Right lobe of liver (tissue), 4 donors: Measurements from ENCODE around the gene MTIF3.

Experiments
- CTCF ChIP-seq, 4 donors: fragments of 200-600 bp in 3 of 4; fragments of 450-650 bp in 1 of 4; IDR thresholded peaks; one replicate each; pipeline versions ENCODE4 v1.5.1 to v1.8.0; 2016 to 2022; ENCODE audit warnings: antibody characterized with exemption in 4 of 4, mild to moderate bottlenecking in 2 of 4
- POLR2A ChIP-seq: fragments of 450-650 bp; IDR thresholded peaks from one replicate; pipeline ENCODE4 v1.6.1; 2017; ENCODE audit warnings: antibody characterized with exemption, mild to moderate bottlenecking
- donor health status: DM: no; HTN: no; CAD: no.
- donor health status: DM: no; HTN: no; CAD: no.
- donor health status: DM: no; HTN: yes; CAD: no.

GRCh38 chr13:27461940-27462584 lies 11.7 kb upstream of the MTIF3 start:
- no peak for TF ChIP-seq CTCF (IDR thresholded peaks at IDR 0.05)
- TF ChIP-seq POLR2A, result no peak
